ENCODE data around the gene KCNN3.

- TF ChIP-seq, protein P1, sequence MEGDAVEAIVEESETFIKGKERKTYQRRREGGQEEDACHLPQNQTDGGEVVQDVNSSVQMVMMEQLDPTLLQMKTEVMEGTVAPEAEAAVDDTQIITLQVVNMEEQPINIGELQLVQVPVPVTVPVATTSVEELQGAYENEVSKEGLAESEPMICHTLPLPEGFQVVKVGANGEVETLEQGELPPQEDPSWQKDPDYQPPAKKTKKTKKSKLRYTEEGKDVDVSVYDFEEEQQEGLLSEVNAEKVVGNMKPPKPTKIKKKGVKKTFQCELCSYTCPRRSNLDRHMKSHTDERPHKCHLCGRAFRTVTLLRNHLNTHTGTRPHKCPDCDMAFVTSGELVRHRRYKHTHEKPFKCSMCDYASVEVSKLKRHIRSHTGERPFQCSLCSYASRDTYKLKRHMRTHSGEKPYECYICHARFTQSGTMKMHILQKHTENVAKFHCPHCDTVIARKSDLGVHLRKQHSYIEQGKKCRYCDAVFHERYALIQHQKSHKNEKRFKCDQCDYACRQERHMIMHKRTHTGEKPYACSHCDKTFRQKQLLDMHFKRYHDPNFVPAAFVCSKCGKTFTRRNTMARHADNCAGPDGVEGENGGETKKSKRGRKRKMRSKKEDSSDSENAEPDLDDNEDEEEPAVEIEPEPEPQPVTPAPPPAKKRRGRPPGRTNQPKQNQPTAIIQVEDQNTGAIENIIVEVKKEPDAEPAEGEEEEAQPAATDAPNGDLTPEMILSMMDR (IDR thresholded peaks at IDR 0.05) = no peak
- TF ChIP-seq POLR2A (IDR thresholded peaks at IDR 0.05) = no peak
Observed at GRCh38 chr1:154845879-154846278, 24.2 kb downstream of the KCNN3 start.
